Eye (tissue), 1 donor: ENCODE data around the gene TTC16.
"Not testable (repeated sequence)": the region's sequence is repeated elsewhere in the genome, so short reads cannot be mapped to it uniquely, and the experiment has no call there.

Experiments
- DNase-seq: peaks from one replicate; pipeline ENCODE4 v3.0.0-alpha.2; 2015

Gene TTC16

DNA sequence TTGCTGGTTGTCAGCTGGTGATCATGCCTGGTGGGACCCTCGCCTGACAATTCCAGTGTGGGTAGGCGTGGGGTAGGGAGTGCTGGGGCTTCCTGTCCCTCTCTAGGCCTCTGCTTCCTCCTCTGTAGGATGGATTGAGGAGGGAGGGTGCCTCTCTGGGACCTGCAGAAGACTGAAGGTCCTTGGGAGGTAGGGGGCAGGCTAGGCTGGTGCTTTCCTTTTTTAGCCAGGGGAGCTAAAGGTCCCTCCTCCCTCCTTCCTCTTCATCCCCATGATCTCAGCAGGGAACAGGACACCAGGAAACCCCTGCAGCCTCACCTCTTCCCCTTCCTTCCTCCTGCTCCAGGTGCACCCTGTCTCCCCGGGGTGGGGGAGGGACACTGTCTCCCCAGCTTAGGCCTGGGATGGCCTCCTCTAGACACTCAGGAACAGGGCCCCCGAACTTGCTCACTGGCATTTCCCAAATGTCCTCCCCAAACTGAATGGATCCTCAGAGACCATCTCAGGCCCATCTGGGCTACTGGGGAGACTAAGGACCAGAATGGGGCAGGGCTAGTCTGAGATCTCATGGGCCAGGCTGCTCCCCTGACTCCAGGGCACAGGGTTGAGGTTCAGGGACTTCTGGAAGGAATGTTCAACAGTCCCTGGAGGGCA, 54.2 kb downstream of the TTC16 start:
- DNase-seq = no peak

DNA sequence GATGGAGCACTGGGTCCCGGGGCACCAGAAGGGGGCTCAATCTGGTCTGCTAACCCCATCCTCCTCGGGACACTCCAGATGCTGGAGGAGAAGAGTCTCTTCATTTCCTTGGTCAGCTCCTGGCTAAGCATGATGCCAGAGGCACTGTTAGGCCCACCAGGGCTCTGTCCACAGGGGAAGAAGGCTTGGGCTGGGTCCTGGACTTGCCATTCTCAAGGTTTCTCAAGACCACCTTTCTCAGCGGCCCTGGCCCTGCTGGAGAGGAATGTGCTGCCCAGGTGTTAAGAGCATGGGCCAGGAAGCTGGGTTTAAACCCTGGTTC, 54.7 kb downstream of the TTC16 start:
- no peak for DNase-seq

DNA sequence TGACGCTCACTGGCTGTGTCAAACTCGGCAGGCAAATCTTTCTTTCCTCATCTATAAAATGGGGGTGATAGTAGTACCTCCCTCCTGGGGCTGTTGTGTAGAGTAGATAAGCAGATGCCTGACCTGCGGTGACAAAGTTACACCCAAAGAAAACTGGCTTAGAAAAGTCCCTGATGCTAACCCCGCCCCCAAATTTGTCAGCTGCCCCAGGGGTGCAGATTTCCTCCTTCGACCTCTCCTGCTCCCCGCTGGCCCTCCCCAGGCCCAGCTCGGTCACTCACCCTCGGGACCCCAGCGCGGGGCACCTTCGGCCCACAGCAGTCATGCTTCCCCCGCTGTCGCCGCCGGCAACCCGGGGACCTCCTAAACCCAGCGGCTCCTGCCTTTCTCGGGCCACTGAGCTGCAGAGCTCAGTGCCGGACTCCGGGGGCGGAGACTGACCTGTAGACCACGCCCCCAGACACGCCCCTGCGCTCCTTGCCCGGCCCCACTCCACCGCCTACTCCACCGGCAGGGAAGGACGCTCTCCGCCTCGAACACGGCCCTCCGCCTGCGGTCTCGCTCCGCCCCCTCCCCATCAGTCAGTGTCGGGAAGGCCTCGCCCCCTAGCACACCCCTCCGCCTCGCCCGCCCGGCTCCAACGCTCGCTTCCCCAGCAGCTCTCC, 55.2 kb downstream of the TTC16 start:
- peak; percentile 98 for DNase-seq

DNA sequence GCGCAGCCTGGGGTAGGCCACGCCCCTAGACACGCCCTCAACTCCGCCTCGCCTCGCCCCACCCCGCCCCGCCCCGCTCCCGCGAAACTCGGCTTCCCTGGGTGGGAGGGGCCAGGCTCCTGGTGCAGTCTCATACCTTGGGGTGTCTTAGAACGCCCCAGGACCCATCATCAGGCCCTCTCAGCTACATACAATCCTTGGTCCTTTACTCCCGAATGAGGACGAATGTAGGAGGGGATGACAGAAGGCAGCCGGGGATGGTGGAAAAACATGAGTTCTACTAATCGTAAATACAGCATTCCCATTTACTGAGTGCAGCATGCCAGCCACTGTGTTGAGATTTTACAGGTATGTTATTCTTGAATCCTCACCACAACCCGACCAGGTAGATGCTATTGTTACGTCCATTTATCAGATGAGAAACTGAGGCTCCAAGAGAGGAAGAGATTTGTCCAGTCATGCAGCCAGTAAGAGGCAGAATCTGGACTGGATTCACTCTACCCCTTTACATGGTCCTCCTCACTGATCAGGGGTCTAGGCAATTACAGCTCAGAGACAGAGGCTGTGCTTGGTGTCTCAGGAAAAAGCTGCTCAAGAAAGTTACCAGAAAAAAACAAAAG, 55.8 kb downstream of the TTC16 start:
- no peak for DNase-seq

DNA sequence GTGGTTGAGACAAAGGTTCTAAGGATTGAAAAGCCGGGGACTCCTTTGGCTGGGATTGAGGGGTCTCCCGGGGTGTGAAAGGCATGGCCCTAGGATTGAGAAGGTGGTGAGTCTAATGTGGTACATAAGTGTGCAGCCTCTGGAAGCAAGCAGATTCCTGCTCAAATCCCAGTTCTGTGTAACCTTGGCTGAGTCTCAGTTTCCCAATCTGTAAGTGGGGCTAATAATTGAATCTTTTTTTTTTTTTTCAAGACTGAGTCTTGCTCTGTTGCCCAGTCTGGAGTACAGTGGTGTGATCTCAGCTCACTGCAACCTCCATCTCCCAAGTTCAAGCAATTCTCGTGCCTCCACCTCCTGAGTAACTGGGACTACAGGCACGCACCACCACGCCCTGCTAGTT, 56.7 kb downstream of the TTC16 start:
- DNase-seq = no peak

DNA sequence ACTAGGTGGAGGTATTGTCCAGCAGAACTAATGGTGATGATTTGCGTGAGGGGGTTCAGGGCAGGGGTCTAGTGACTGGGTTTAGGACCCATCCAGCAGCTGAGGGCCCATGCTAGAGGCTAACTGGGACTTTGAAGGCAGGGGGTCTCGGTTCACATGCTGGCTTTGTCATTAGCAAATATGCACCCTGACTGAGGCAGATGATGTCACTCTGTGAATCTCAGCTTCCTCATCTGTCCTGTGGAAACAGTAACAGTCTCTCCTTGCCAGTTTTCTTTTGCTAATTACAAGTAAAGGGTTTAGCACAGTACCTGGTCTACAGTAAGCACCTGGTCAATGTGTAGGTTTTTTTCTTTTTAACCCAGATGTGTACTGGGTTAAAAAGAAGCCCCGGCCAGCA, 57.4 kb downstream of the TTC16 start:
- DNase-seq = no peak

DNA sequence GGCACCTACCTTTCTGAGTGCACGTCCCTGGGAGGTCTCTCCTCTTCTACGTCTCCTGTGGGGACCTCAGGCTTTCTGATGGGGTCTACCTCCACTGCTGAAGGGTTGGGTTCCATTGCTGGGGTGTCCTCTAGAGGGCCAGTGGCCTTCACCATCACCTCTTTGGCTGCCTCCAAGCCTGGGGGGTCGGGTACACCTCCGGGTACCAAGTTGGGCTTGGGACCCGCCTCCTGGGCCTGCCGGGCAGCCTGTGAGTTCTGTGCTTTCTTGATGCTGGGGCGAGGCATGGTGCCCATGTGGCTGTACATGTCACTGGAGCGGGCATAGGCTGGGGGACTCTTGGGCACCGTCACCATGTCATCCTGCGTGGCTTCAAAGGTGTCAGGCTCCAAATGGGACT, 58.1 kb downstream of the TTC16 start:
- no peak for DNase-seq

DNA sequence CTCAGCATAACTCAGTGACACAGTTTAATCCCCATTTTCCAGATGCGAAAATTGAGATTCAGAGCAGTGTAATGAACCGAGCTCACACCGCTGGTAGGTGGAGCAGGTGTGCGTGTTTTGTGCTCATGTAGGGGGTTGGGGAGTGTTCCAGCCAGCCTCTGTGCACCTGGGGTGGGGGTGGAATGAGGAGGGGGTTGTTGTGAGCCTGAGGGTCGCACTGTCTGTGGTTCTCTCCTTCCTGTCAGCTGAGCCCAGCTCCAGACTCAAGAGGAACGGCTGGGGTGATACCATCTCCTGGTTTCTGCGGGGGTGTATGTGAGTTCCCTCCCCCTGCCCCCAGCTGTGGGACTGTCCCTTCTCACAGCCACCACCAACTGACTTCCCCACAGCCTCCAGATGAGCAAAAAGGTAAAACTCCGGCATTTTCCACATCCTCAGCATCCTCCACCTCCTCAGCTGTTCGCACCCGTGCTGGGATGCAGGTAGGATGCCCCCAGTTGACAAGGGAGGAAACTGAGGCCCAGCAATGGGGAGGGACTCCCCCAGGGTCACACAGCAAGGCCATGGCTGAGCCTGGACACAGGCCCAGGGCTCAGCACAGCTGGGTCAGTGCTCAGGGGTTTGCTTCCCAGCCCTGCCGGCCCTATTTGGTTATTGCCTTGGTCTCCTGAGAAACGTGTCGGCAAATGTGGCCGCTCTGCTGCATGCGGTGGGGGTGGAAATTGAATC, 60.5 kb downstream of the TTC16 start:
- DNase-seq = no peak

DNA sequence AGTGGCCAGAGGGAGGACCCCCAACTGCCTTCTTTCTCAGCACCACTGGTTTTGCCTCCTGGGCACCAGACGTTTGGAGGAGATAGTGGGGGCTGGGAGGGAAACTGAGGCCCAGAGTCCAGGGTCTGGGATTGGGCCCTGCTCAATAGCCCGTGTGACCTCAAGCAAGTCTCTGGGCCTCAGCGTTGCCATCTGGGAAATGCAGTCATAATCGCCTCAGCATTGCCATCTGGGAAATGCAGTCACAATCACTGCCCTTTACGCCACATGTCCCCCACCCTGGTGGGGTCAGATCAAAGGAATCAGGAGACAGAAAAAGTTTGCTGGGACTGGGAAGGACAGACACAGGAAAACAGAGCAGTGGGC, 61.0 kb downstream of the TTC16 start:
- DNase-seq = no peak

DNA sequence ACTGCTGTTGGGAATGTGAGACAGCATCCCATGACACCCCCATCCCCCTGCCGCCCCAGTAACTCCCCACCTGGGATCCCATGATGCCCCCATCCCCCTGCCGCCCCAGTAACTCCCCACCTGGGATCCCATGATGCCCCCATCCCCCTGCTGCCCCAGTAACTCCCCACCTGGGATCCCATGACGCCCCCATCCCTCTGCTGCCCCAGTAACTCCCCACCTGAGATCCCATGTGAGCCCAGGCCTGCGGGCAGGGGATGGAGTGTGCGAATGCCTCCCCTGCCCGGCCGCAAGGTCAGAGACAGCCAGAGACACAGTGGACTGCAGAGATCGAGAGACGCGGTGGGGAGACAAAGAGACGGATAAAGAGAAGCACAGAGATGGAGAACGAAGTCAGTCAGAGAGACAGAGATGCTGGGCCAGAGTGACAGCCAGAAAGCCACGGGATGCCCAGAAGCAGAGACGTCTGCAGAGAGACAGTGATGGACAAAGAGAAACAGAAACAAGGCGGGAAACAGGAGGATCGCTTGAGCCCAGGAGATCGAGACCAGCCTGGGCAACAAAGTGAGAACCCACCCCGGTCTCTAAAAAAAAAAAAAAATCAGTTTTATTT, 61.6 kb downstream of the TTC16 start:
- DNase-seq = no peak

DNA sequence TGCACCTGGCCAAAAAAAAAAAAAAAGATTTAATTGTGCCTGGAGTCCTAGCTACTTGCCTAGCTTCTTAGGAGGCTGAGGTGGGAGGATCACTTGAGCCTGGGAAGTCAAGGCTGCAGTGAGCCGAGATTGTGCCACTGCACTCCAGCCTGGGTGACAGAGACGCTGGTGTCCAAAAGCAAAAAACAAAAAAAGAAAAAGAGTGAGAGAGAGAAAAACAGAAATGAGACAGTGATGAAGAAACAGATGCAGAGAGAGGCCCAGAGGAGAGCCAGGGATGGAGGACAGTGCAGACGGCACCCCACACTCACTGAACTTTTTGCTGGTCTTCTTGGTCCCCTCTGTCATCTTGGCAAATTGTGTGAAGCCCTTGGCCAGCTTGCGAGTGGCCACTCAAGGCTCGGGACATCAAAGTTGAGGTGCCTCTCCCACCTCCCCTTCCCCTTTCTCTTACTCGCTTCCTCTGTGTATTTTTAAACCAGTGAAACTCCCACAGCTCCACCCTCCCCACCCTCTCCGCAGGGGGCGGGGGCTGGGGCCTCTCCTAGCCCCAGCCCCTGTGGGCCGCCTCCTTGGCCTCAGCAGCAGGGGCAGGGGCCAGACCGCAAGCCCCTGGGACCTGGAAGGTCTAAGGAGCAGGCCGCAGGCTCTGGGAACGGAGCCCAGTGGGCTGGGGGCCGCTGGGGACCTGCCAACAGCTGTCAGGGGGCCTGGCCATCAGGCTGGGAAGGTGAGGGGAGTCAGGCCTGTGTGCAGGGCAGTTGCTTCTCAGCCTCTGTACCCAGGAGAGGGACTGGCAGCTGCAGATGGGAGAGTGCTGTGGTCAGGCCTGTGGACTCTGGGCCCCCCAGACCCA, 62.6 kb downstream of the TTC16 start, which contains the start of gene SH2D3C:
Gene SH2D3C, minus strand, starts transcription at position 387 of the 856 bp plus-strand sequence. Its CDS starts 39 bp downstream, at position 348.
- DNase-seq = no peak

DNA sequence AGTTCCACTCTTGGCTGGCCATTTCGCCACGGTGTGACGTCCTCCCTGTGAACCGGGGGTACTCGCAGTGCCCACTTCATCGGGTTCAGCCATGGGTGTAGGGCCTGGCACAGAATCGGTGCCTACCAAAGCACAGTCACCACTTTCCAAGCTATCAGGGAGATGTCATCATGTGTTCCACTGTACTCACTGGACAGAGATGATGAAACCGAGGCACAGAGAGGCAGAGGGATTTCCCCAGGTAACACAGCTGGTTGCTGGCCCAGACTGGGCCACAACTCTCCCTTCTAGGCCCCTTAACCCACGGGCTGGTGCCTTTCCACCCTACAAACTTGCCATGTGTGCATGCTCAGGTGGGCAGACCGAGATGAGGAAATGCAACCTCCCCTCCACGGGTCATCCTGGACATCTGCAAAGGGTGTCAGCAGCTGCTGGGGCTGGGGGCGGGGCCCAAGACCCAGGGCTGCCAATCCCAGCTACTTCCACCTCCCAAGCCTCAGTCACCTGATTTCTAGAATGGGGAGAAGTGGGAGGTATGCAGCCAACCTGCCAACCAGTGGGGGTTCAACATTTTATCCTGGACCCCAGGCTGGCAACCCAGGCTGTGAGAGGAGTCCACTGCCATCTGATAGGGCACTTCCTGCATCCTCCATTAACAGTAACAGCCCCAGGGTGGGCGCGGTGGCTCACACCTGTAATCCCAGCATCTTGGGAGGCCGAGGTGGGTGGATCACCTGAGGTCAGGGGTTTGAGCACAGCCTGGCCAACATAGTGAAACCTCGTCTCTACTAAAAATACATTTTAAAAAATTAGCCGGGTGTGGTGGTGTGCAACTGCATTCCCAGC, 63.5 kb downstream of the TTC16 start:
- DNase-seq = no peak

DNA sequence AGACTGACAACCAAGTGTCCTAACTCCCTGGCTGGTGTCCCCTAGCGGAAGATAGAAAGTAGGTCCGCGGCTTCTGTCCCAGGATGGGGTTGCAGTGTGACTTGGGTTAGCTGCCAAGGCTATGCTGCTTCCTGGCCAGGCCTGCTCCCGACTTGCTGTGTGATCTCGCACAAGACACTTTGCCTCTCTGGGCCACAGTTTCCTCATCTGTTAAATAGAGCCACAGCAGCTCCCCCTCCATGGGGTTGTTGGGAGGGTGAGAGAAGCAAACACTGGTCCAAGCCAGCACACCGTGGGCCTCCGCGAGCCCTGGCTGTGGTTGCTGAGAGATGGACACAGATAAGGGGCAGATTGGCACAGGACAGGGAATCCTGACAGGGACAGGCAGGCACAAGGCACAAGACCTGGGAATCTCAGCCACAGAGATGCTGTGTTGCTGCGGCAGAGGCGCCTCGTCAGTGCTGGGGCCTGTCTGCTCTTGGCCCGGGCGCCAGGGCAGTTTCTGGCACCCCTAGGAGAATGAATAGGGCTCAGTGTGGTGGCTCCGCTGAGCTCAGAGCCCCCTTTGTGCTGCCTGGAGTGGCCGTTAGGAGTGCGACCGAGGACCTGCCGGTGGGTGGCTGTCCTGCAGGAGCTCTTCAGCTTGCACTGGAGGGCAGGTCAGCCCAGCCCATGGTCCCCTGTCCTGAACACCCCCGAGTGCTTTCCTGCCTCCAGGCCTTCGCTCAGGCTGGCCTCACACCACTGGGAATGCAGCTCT, 64.4 kb downstream of the TTC16 start:
- no peak for DNase-seq

DNA sequence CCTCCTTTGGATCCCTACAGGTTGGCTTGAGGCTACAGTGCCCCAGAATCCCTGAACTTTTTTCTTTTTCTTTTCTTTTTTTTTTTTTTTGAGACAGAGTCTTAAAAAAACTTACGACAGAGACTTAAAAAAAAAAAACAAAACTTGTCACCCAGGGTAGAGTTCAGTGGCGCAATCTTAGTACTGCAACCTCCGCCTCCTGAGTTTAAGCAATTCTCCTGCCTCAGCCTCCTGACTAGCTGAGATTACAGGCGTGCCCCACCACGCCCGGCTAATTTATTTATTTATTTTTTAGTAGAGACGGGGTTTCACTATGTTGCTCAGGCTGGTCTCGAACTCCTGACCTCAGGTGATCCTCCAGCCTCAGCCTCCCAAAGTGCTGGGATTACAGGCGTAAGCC, 65.0 kb downstream of the TTC16 start:
- not testable (repeated sequence) for DNase-seq
